H1 (cell line): Measurements from ENCODE around the gene APOM. TPM values are rescaled to one million over a fixed set of nuclear protein-coding genes. Genes with fewer than 3 reads are reported as not detected.

Source experiments
- CTCF ChIA-PET: fragments of 300-600 bp; sonication (Branson Sonifier 250); formaldehyde crosslinking; loops from one replicate; lab custom pipeline; 2021; ENCODE audit not compliant: partially characterized antibody; lab: Charles Lee
- POLR2A ChIA-PET: fragments of 300-600 bp; sonication (Branson Sonifier 250); formaldehyde crosslinking; loops from one replicate; lab custom pipeline; 2021; ENCODE audit warnings: inconsistent platforms; ENCODE audit not compliant: partially characterized antibody; lab: Charles Lee
- DNase-seq, 2 experiments: peaks; one replicate each; pipeline versions ENCODE4 v3.0.0 to v3.0.0-alpha.2; 2010 to 2022; ENCODE audit warnings: low spot score in 2 of 2, low read depth in 1 of 2, mixed read lengths in 1 of 2
- FAIRE-seq: peaks from 2 replicates; lab custom pipeline; 2011; peaks lifted over from hg19 to GRCh38; lab: Jason Lieb, UNC
- H2AFZ ChIP-seq: 2 replicates; pipeline ENCODE4 v1.8.1; 2012; ENCODE audit warnings: low read length, inconsistent platforms
- H2AK5ac ChIP-seq: 2 replicates; pipeline ENCODE4 v1.6.1; 2013; ENCODE audit warnings: low read depth, low read length
- H2BK120ac ChIP-seq: replicated peaks from 2 replicates; pipeline ENCODE3; 2013; ENCODE audit warnings: low read depth, low read length, inconsistent platforms
- H2BK12ac ChIP-seq: 2 replicates; pipeline ENCODE4 v1.6.1; 2013; ENCODE audit warnings: low read depth, low read length
- H2BK15ac ChIP-seq: 2 replicates; pipeline ENCODE4 v1.6.1; 2013; ENCODE audit warnings: low read length
- H2BK20ac ChIP-seq: 2 replicates; pipeline ENCODE4 v1.6.1; 2013; ENCODE audit warnings: low read length
- H2BK5ac ChIP-seq: 2 replicates; pipeline ENCODE4 v1.6.1; 2013; ENCODE audit warnings: low read depth, low read length
- H3K14ac ChIP-seq: 2 replicates; pipeline ENCODE4 v1.6.1; 2013; ENCODE audit warnings: inconsistent platforms; ENCODE audit not compliant: insufficient read length
- H3K18ac ChIP-seq: 2 replicates; pipeline ENCODE4 v1.6.1; 2013; ENCODE audit warnings: low read length; ENCODE audit errors: extremely low read depth
- H3K23ac ChIP-seq: 2 replicates; pipeline ENCODE4 v1.6.1; 2013; ENCODE audit warnings: inconsistent platforms; ENCODE audit not compliant: insufficient read length
- H3K23me2 ChIP-seq: 2 replicates; pipeline ENCODE4 v1.6.1; 2013; ENCODE audit warnings: low read depth, low read length
- H3K27ac ChIP-seq: 2 replicates; pipeline ENCODE4 v1.6.1; 2011; ENCODE audit warnings: low read depth, low read length, inconsistent platforms
- H3K27me3 ChIP-seq, 4 experiments: replicated peaks in 1 of 4; 1 replicate in 1 of 4; 2 replicates in 3 of 4; pipeline versions ENCODE4 v1.6.1 to v1.8.1; 2011 to 2013; ENCODE audit warnings: low read length in 3 of 4, mild to moderate bottlenecking in 3 of 4, inconsistent platforms in 2 of 4, mixed read lengths in 2 of 4, moderate library complexity in 1 of 4; ENCODE audit not compliant: control insufficient read depth in 3 of 4, insufficient read depth in 3 of 4; ENCODE audit errors: extremely low read depth in 1 of 4
- H3K36me3 ChIP-seq, 4 experiments: 2 replicates each; pipeline versions ENCODE4 v1.6.1 to v1.8.1; 2011 to 2013; ENCODE audit warnings: mild to moderate bottlenecking in 4 of 4, low read length in 3 of 4, moderate library complexity in 2 of 4, control low read depth in 1 of 4, inconsistent platforms in 1 of 4; ENCODE audit not compliant: insufficient read depth in 4 of 4, control insufficient read depth in 2 of 4
- H3K4ac ChIP-seq: replicated peaks from 2 replicates; pipeline ENCODE3; 2013; ENCODE audit warnings: low read length, low read depth, mixed read lengths, inconsistent platforms; ENCODE audit not compliant: insufficient read length
- H3K4me1 ChIP-seq, 4 experiments: replicated peaks in 1 of 4; 1 replicate in 1 of 4; 2 replicates in 3 of 4; pipeline versions ENCODE4 v1.6.1 to v1.8.1; 2011 to 2013; ENCODE audit warnings: low read length in 3 of 4, inconsistent platforms in 2 of 4, mixed read lengths in 1 of 4; ENCODE audit not compliant: insufficient read depth in 4 of 4, control insufficient read depth in 3 of 4
- H3K4me2 ChIP-seq, 2 experiments: 2 replicates each; pipeline versions ENCODE4 v1.6.1 to v1.8.1; 2011 to 2013; ENCODE audit warnings: low read depth in 2 of 2, low read length in 2 of 2, control low read depth in 1 of 2, inconsistent platforms in 1 of 2, mild to moderate bottlenecking in 1 of 2; ENCODE audit not compliant: insufficient read depth in 1 of 2
- H3K4me3 ChIP-seq, 4 experiments: fragments of 200-600, 300-600 bp in 1 of 4; sonication (generic), shearing (Covaris generic), sonication (Bioruptor Twin) in 1 of 4; 2 replicates each; pipeline versions ENCODE4 v1.5.1 to v1.8.1; 2011 to 2016; ENCODE audit warnings: low read length in 4 of 4, low read depth in 3 of 4, control low read depth in 2 of 4, inconsistent platforms in 2 of 4, mild to moderate bottlenecking in 2 of 4, mixed read lengths in 1 of 4, moderate library complexity in 1 of 4; ENCODE audit not compliant: insufficient read depth in 2 of 4; ENCODE audit errors: extremely low read depth in 1 of 4
- H3K56ac ChIP-seq: replicated peaks from 2 replicates; pipeline ENCODE3; 2013; ENCODE audit warnings: low read depth, mild to moderate bottlenecking, mixed read lengths, low read length, inconsistent platforms; ENCODE audit not compliant: insufficient read length
- H3K79me1 ChIP-seq: 2 replicates; pipeline ENCODE4 v1.6.1; 2013; ENCODE audit warnings: low read depth, low read length, control low read depth
- H3K79me2 ChIP-seq, 2 experiments: 2 replicates each; pipeline versions ENCODE4 v1.6.1 to v1.8.1; 2012 to 2013; ENCODE audit warnings: low read length in 2 of 2, mild to moderate bottlenecking in 2 of 2, inconsistent platforms in 1 of 2; ENCODE audit not compliant: insufficient read depth in 2 of 2, control insufficient read depth in 1 of 2
- H3K9ac ChIP-seq, 4 experiments: replicated peaks in 1 of 4; 1 replicate in 1 of 4; 2 replicates in 3 of 4; pipeline versions ENCODE4 v1.6.1 to v1.8.1; 2011 to 2013; ENCODE audit warnings: low read depth in 3 of 4, low read length in 3 of 4, control low read depth in 2 of 4, mild to moderate bottlenecking in 2 of 4, moderate library complexity in 2 of 4, inconsistent platforms in 1 of 4; ENCODE audit errors: extremely low read depth in 1 of 4
- H3K9me3 ChIP-seq, 2 experiments: 2 replicates each; pipeline versions ENCODE4 v1.6.1 to v1.8.1; 2012 to 2013; ENCODE audit warnings: mild to moderate bottlenecking in 2 of 2, moderate library complexity in 2 of 2, control low read depth in 1 of 2, inconsistent platforms in 1 of 2, low read depth in 1 of 2, low read length in 1 of 2, mixed read lengths in 1 of 2; ENCODE audit not compliant: insufficient read depth in 2 of 2
- H4K20me1 ChIP-seq, 2 experiments: replicated peaks in 1 of 2; 2 replicates each; pipeline versions ENCODE3 to v1.8.1; 2011 to 2013; ENCODE audit warnings: inconsistent platforms in 2 of 2, low read length in 2 of 2, mild to moderate bottlenecking in 1 of 2; ENCODE audit not compliant: insufficient read depth in 2 of 2, control insufficient read depth in 1 of 2
- H4K5ac ChIP-seq: 2 replicates; pipeline ENCODE4 v1.6.1; 2013; ENCODE audit warnings: low read length, low read depth, mixed read lengths, inconsistent platforms; ENCODE audit not compliant: insufficient read length
- H4K8ac ChIP-seq: 2 replicates; pipeline ENCODE4 v1.8.0; 2013; ENCODE audit warnings: mild to moderate bottlenecking, moderate library complexity, low read length, inconsistent platforms; ENCODE audit not compliant: insufficient read depth; ENCODE audit errors: extremely low read depth
- H4K91ac ChIP-seq: replicated peaks from 2 replicates; pipeline ENCODE3; 2013; ENCODE audit warnings: low read length, mixed read lengths, inconsistent platforms; ENCODE audit not compliant: insufficient read length
- BCL11A ChIP-seq, 2 experiments: IDR thresholded peaks; one replicate each; pipeline ENCODE4 v1.6.1; 2011; ENCODE audit warnings: low read depth in 2 of 2, low read length in 2 of 2, mild to moderate bottlenecking in 2 of 2
- POLR2A ChIP-seq, 2 experiments: IDR thresholded peaks; 1 replicate in 1 of 2; 2 replicates in 1 of 2; pipeline ENCODE4 v1.6.1; 2011; ENCODE audit warnings: low read depth in 2 of 2, low read length in 2 of 2, mild to moderate bottlenecking in 2 of 2; ENCODE audit errors: control extremely low read depth in 1 of 2
- WGBS, 2 experiments: shearing (Covaris generic) in 1 of 2; methylation state at CpG; one replicate each; pipeline versions ENCODE4 v1.1.6 to v1.1.7; 2013 to 2015; ENCODE audit warnings: low lambda C conversion rate in 2 of 2, mixed read lengths in 2 of 2, inconsistent platforms in 1 of 2, low coverage in 1 of 2, missing lambda C conversion rate in 1 of 2; ENCODE audit not compliant: insufficient replicate concordance in 2 of 2, insufficient coverage in 1 of 2, insufficient read length in 1 of 2; ENCODE audit errors: extremely low coverage in 1 of 2, missing lambda C conversion rate in 1 of 2; 5-methylcytosine and 5-hydroxymethylcytosine counted together
- polyA plus RNA-seq, 7 experiments: library from polyadenylated mRNA; depleted of rRNA in 3 of 7; stranded (reverse) in 5 of 7; unstranded in 2 of 7; fragments of >200 nt in 5 of 7; fragments of 200-250 nt in 2 of 7; gene quantifications; 1 replicate in 5 of 7; 2 replicates in 1 of 7; 4 replicates in 1 of 7; pipeline versions ENCODE4 v1.2.1 to v1.2.3, GENCODE V29; 2011 to 2013; ENCODE audit warnings: missing spikeins in 2 of 7, mixed read lengths in 2 of 7
- total RNA-seq: library from RNA; stranded (reverse); fragmentation: NEBNext Ultra II Directional; extraction: Animal tissue kit (Norgen Biotek cat#: 25700); gene quantifications from 2 replicates; pipeline ENCODE4 v1.2.1, GENCODE V29; 2021

APOM gene
- total and polyA plus RNA-seq, 2 of the 8 experiments (the other 6 are each of a cell fraction or from before 2014, with no cell fraction given) = 3.4 to 12.0 TPM

- 93% methylated on average over 18 of the region's 32 CpGs; no CpG with 5 or more reads in 1 of the 2 experiments for WGBS, 2 experiments
- Histone ChIP-seq H3K14ac (no peak overlapping the region), H2BK20ac (no peak overlapping the region), H3K9me3 (no peaks in the 10 kb centered on the region), H4K5ac (no peak overlapping the region), H3K23me2 (no peaks in the 10 kb centered on the region), H3K27ac (no peak overlapping the region), H3K27me3 (no peaks in the 10 kb centered on the region), H3K4me3 (no peak overlapping the region), H2BK15ac (no peak overlapping the region), H3K56ac (no peak overlapping the region), H3K79me2 (no peaks in the 10 kb centered on the region; a peak in 1 of 4 replicates), H4K91ac (no peak overlapping the region), H3K4me2 (no peak overlapping the region), H2AFZ (no peak overlapping the region), H4K20me1 (peaks cover 16 to 20% of the 10 kb centered on the region in 2 experiments), H3K9ac (no peak overlapping the region), H2BK5ac (no peak overlapping the region), H2BK120ac (no peak overlapping the region), H3K36me3 (peaks cover 82 to 100% (median 97%) of the 10 kb centered on the region in 4 experiments), H4K8ac (no peak overlapping the region), H3K18ac (no peak overlapping the region), H2AK5ac (no peak overlapping the region), H2BK12ac (no peak overlapping the region), H3K79me1 (peaks cover 13% of the 10 kb centered on the region; the same call in 1 of the 2 replicates), H3K4ac (no peak overlapping the region), H3K4me1 (no peaks in the 10 kb centered on the region), H3K23ac (no peak overlapping the region)
- DNase-seq (no peak), FAIRE-seq (no peak)
- ChIA-PET CTCF (no interaction called here), POLR2A (interaction anchor here (0.8 to 34.9 kb wide), 4 partner anchors 6 to 29 kb away, joined by 3 to 883 read pairs (median 648); partner anchors contain the start of genes AIF1, APOM, BAG6 and C6orf47)
- TF ChIP-seq POLR2A (IDR thresholded peaks at IDR 0.05; ENCODE audit: control extremely low read depth in 1 of 2, low read depth in 2 of 2, low read length in 2 of 2) = peak in 1 of 2 experiments; percentile 5; a peak in 1 of 3 replicates
- no peak for TF ChIP-seq BCL11A (IDR thresholded peaks at IDR 0.05; ENCODE audit: low read depth in 2 of 2, low read length in 2 of 2)
Measured at GRCh38 chr6:31631681-31632278, 23.9 kb upstream of the APOM start.
